Endodermal cell (in vitro differentiated cells): ENCODE measurements around the gene MAGEB2. TPM values are rescaled to one million over a fixed set of nuclear protein-coding genes. Genes with fewer than 3 reads are reported as not detected.
A peak's percentile ranks its signal among the peaks of the same experiment; 100 is the strongest.

Source experiments
- DNase-seq: peaks from one replicate; pipeline ENCODE4 v3.0.0-alpha.2; 2017
- H3K27ac ChIP-seq: 2 replicates; pipeline ENCODE4 v1.5.1; 2013; ENCODE audit warnings: mild to moderate bottlenecking, low read depth, low read length, moderate library complexity
- H3K27me3 ChIP-seq: 2 replicates; pipeline ENCODE4 v1.6.1; 2013; ENCODE audit warnings: mild to moderate bottlenecking, low read length, moderate library complexity; ENCODE audit not compliant: insufficient read depth, control insufficient read depth, poor library complexity, severe bottlenecking
- H3K36me3 ChIP-seq: 2 replicates; pipeline ENCODE4 v1.7.0; 2013; ENCODE audit warnings: mild to moderate bottlenecking, low read length, moderate library complexity; ENCODE audit not compliant: control insufficient read depth, insufficient read depth
- H3K4me1 ChIP-seq: one replicate; pipeline ENCODE4 v1.7.0; 2013; ENCODE audit warnings: low read length; ENCODE audit not compliant: control insufficient read depth, insufficient read depth
- H3K4me3 ChIP-seq: 2 replicates; pipeline ENCODE4 v1.5.1; 2013; ENCODE audit warnings: mild to moderate bottlenecking, low read length, moderate library complexity
- H3K9ac ChIP-seq: 2 replicates; pipeline ENCODE4 v1.6.1; 2013; ENCODE audit warnings: mild to moderate bottlenecking, low read length, moderate library complexity; ENCODE audit not compliant: poor library complexity, severe bottlenecking; ENCODE audit errors: extremely low read depth
- H3K9me3 ChIP-seq: 2 replicates; pipeline ENCODE4 v1.6.1; 2013; ENCODE audit warnings: mild to moderate bottlenecking, low read length, moderate library complexity; ENCODE audit not compliant: control insufficient read depth
- H3K27ac Mint-ChIP-seq: 2 replicates; pipeline ENCODE4 v1.8.0; 2020; ENCODE audit warnings: mixed read lengths
- H3K27me3 Mint-ChIP-seq: 2 replicates; pipeline ENCODE4 v1.8.0; 2021; ENCODE audit warnings: mild to moderate bottlenecking, mixed read lengths; ENCODE audit not compliant: insufficient read depth
- H3K36me3 Mint-ChIP-seq: 2 replicates; pipeline ENCODE4 v1.8.0; 2020; ENCODE audit warnings: low read depth, mixed read lengths
- H3K4me1 Mint-ChIP-seq: 2 replicates; pipeline ENCODE4 v1.8.0; 2020; ENCODE audit warnings: mixed read lengths
- H3K4me3 Mint-ChIP-seq: 2 replicates; pipeline ENCODE4 v1.8.0; 2020; ENCODE audit warnings: mild to moderate bottlenecking, moderate library complexity, mixed read lengths
- H3K9me3 Mint-ChIP-seq: 2 replicates; pipeline ENCODE4 v1.8.0; 2020; ENCODE audit warnings: mild to moderate bottlenecking, mixed read lengths
- WGBS, 2 experiments: methylation state at CpG; one replicate each; pipeline versions ENCODE4 v1.1.5 to v1.1.7; 2013; ENCODE audit warnings: missing lambda C conversion rate in 2 of 2, mixed read lengths in 1 of 2; ENCODE audit not compliant: insufficient coverage in 1 of 2, insufficient read length in 1 of 2; 5-methylcytosine and 5-hydroxymethylcytosine counted together
- long read RNA-seq, 4 experiments: library from polyadenylated mRNA in 2 of 4; library from RNA in 1 of 4; library from capped mRNA in 1 of 4; stranded (forward) in 3 of 4; unstranded in 1 of 4; transcript quantifications; one replicate each; pipeline ENCODE4 v2.0.0, GENCODE V29; 2020 to 2021; ENCODE audit warnings: inconsistent platforms in 1 of 4
- polyA plus RNA-seq, 2 experiments: library from polyadenylated mRNA; stranded (reverse); fragments of 50-300 nt; gene quantifications; one replicate each; pipeline ENCODE4 v1.2.3, GENCODE V29; 2013
- total RNA-seq, 2 donors: library from RNA; stranded (reverse); fragmentation: NEBNext Ultra II Directional in 1 of 2; extraction: Animal tissue kit (Norgen Biotek cat#: 25700) in 1 of 2; gene quantifications; 2 replicates in 1 of 2; 3 replicates in 1 of 2; pipeline ENCODE4 v1.2.1, GENCODE V29; 2021
- TF ChIP-seq, protein P1 (sequence below): fragments of 200-600 bp; sonication (generic); conservative IDR thresholded peaks from 2 replicates; pipeline ENCODE4 v1.5.0; 2021; ENCODE audit warnings: antibody characterized with exemption, mild to moderate bottlenecking

The MAGEB2 gene, protein sequence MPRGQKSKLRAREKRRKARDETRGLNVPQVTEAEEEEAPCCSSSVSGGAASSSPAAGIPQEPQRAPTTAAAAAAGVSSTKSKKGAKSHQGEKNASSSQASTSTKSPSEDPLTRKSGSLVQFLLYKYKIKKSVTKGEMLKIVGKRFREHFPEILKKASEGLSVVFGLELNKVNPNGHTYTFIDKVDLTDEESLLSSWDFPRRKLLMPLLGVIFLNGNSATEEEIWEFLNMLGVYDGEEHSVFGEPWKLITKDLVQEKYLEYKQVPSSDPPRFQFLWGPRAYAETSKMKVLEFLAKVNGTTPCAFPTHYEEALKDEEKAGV
- not detected for total RNA-seq
- not detected for polyA plus RNA-seq (2013, experiment 1 of 2)
- not detected for polyA plus RNA-seq (2013, experiment 2 of 2)
- long read RNA-seq, experiment 1: 0 reads
- long read RNA-seq, experiment 2: 0 reads
- long read RNA-seq, experiment 3, partial matches to known transcripts: 0 of 1 reads
- long read RNA-seq, experiment 3, other reads (novel, unspliced or antisense): 0 of 1 reads
- long read RNA-seq, experiment 4: 0 reads

DNA sequence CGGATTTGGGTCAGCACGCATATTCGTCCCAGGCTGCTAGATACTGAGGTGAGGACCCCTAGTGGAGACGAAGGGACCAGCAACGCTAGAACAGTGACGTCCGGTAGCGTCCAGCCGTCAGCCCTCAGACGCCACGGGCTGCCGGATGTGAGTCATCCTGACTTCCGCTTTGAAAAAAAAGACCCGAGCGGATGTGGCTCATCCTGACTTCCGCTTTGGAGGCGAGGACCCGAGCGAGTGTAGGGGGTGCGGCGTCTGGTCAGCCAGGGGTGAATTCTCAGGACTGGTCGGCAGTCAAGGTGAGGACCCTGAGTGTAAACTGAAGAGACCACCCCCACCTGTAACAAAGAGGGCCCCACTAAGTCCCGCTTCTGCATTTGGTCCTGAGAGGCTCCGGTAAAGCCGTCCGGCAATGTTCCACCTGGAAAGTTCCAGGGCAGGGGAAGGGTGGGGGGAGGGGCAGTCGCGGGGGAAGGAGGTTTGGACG, at the start of gene MAGEB2:
Gene MAGEB2, plus strand, starts transcription at position 207 of the 487 bp plus-strand sequence. CDS start 3,018 bp downstream, outside the sequence.
- Histone ChIP-seq H3K27me3 (no peaks in the 10 kb centered on the region), H3K4me3 (no peak within 1 kb of the TSS), H3K9ac (no peak within 1 kb of the TSS), H3K36me3 (no peaks in the 10 kb centered on the region), H3K27ac (no peak within 1 kb of the TSS), H3K4me1 (no peaks in the 10 kb centered on the region), H3K9me3 (no peaks in the 10 kb centered on the region)
- DNase-seq: no peak
- TF ChIP-seq, protein P1, sequence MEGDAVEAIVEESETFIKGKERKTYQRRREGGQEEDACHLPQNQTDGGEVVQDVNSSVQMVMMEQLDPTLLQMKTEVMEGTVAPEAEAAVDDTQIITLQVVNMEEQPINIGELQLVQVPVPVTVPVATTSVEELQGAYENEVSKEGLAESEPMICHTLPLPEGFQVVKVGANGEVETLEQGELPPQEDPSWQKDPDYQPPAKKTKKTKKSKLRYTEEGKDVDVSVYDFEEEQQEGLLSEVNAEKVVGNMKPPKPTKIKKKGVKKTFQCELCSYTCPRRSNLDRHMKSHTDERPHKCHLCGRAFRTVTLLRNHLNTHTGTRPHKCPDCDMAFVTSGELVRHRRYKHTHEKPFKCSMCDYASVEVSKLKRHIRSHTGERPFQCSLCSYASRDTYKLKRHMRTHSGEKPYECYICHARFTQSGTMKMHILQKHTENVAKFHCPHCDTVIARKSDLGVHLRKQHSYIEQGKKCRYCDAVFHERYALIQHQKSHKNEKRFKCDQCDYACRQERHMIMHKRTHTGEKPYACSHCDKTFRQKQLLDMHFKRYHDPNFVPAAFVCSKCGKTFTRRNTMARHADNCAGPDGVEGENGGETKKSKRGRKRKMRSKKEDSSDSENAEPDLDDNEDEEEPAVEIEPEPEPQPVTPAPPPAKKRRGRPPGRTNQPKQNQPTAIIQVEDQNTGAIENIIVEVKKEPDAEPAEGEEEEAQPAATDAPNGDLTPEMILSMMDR: peak; percentile 50
- no peak within 1 kb of the TSS for H3K27ac Mint-ChIP-seq
- H3K4me1 Mint-ChIP-seq: peaks cover 33% of the 10 kb centered on the region
- 93 to 95% methylated on average over 3 to 27 of the region's 29 CpGs for WGBS, 2 experiments
- peaks cover 23% of the 10 kb centered on the region for H3K9me3 Mint-ChIP-seq
- H3K27me3 Mint-ChIP-seq: peaks cover 45% of the 10 kb centered on the region
- no peak within 1 kb of the TSS for H3K4me3 Mint-ChIP-seq
- H3K36me3 Mint-ChIP-seq: peaks cover 5% of the 10 kb centered on the region

GRCh38 chrX:30170900-30171299, 44.5 kb upstream of the MAGEB2 start:
- WGBS, 2 experiments: 82% methylated on average over 2 of the region's 2 CpGs; no CpG with 5 or more reads in 1 of the 2 experiments
- no peaks in the 10 kb centered on the region for H3K4me1 ChIP-seq
- H3K27me3 Mint-ChIP-seq: no peaks in the 10 kb centered on the region
- no peaks in the 10 kb centered on the region for H3K36me3 ChIP-seq
- no peaks in the 10 kb centered on the region for H3K9me3 Mint-ChIP-seq
- H3K9me3 ChIP-seq: no peaks in the 10 kb centered on the region
- no peak overlapping the region for H3K9ac ChIP-seq
- H3K27ac ChIP-seq: no peak overlapping the region
- H3K36me3 Mint-ChIP-seq: no peaks in the 10 kb centered on the region
- H3K4me3 Mint-ChIP-seq: no peak overlapping the region
- no peak overlapping the region for H3K4me3 ChIP-seq
- TF ChIP-seq, protein P1: no peak
- H3K4me1 Mint-ChIP-seq: peaks cover 9% of the 10 kb centered on the region
- H3K27ac Mint-ChIP-seq: no peak overlapping the region
- DNase-seq: no peak
- H3K27me3 ChIP-seq: no peaks in the 10 kb centered on the region

DNA sequence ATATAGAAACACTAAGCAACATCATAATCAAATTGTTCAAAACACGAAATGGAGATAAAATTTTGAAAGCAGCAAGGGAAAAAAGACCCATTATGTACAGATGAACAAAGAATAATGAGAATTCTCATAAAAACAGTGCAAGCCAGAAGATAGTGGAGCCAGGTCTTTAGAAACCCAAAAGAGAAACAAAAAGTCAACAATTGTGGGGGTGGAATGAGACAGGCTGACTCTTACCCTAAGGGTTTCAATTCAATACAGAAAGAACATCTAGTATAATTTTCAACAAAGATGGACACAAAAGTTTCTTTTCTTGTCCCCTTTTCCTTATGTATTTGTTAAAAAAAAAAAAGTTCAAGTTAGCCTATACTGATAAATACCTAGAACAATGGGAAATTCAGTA, 34.0 kb upstream of the MAGEB2 start:
- Mint-ChIP-seq H3K27ac (no peak overlapping the region), H3K36me3 (no peaks in the 10 kb centered on the region), H3K4me3 (no peak overlapping the region), H3K27me3 (peaks cover 18% of the 10 kb centered on the region), H3K9me3 (peaks cover 6% of the 10 kb centered on the region), H3K4me1 (peaks cover 19% of the 10 kb centered on the region)
- Histone ChIP-seq H3K27ac (no peak overlapping the region), H3K36me3 (no peaks in the 10 kb centered on the region), H3K9me3 (no peaks in the 10 kb centered on the region), H3K9ac (no peak overlapping the region), H3K4me3 (no peak overlapping the region), H3K27me3 (peaks cover 7% of the 10 kb centered on the region), H3K4me1 (no peaks in the 10 kb centered on the region)
- WGBS, 2 experiments: no CpG with 5 or more reads among the region's 1 CpG
- TF ChIP-seq, protein P1: no peak
- no peak for DNase-seq
